ENCODE measurements around the gene ADAMTS6. TPM values are rescaled to one million over a fixed set of nuclear protein-coding genes. Genes with fewer than 3 reads are reported as not detected.

The ADAMTS6 gene
- total and polyA plus RNA-seq, 2 experiments from 2014 or later: 0.78 to 2.0 TPM

DNA sequence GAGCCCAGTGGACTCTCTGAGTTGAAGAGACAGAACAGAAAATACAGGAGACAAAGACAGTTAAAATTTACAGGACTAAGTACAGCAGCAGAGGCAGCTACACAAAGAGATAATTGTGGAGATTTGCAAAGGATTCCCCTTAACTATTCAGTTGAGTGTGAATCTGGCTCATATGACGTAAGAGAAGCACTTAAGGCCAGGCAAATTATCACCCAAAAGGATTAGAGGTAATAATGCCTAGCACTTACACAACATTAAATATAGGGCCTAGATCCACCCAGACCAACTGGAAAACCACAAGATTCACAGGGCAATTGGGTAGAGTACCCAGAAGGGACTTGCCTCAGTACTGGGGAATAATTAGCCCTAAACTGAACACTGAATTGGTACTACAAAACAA lies 41.3 kb downstream of the ADAMTS6 start (continued):
- TF ChIP-seq POLR2AphosphoS5 (IDR thresholded peaks at IDR 0.05; ENCODE audit: low read depth): no peak
- TF ChIP-seq EZH2 (IDR thresholded peaks at IDR 0.05; ENCODE audit: low read depth, unreplicated experiment): no peak
- no peak for TF ChIP-seq ZNF114 (CRISPR knock-in tag; IDR thresholded peaks at IDR 0.05)

GRCh38 chr5:65434122-65434521 lies 47.6 kb downstream of the ADAMTS6 start:
- no peak for TF ChIP-seq EZH2 (IDR thresholded peaks at IDR 0.05; ENCODE audit: low read depth, unreplicated experiment)
- TF ChIP-seq, protein P1, sequence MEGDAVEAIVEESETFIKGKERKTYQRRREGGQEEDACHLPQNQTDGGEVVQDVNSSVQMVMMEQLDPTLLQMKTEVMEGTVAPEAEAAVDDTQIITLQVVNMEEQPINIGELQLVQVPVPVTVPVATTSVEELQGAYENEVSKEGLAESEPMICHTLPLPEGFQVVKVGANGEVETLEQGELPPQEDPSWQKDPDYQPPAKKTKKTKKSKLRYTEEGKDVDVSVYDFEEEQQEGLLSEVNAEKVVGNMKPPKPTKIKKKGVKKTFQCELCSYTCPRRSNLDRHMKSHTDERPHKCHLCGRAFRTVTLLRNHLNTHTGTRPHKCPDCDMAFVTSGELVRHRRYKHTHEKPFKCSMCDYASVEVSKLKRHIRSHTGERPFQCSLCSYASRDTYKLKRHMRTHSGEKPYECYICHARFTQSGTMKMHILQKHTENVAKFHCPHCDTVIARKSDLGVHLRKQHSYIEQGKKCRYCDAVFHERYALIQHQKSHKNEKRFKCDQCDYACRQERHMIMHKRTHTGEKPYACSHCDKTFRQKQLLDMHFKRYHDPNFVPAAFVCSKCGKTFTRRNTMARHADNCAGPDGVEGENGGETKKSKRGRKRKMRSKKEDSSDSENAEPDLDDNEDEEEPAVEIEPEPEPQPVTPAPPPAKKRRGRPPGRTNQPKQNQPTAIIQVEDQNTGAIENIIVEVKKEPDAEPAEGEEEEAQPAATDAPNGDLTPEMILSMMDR (conservative IDR thresholded peaks at IDR 0.05; ENCODE audit: low read depth in 2 of 2): no peak
- TF ChIP-seq CREB1 (CRISPR knock-in tag; IDR thresholded peaks at IDR 0.05; ENCODE audit: low read depth): no peak
- no peak for TF ChIP-seq STAT1 (IDR thresholded peaks at IDR 0.05; ENCODE audit: unreplicated experiment)
- no peak for TF ChIP-seq ZNF114 (CRISPR knock-in tag; IDR thresholded peaks at IDR 0.05)
- TF ChIP-seq, protein P2, sequence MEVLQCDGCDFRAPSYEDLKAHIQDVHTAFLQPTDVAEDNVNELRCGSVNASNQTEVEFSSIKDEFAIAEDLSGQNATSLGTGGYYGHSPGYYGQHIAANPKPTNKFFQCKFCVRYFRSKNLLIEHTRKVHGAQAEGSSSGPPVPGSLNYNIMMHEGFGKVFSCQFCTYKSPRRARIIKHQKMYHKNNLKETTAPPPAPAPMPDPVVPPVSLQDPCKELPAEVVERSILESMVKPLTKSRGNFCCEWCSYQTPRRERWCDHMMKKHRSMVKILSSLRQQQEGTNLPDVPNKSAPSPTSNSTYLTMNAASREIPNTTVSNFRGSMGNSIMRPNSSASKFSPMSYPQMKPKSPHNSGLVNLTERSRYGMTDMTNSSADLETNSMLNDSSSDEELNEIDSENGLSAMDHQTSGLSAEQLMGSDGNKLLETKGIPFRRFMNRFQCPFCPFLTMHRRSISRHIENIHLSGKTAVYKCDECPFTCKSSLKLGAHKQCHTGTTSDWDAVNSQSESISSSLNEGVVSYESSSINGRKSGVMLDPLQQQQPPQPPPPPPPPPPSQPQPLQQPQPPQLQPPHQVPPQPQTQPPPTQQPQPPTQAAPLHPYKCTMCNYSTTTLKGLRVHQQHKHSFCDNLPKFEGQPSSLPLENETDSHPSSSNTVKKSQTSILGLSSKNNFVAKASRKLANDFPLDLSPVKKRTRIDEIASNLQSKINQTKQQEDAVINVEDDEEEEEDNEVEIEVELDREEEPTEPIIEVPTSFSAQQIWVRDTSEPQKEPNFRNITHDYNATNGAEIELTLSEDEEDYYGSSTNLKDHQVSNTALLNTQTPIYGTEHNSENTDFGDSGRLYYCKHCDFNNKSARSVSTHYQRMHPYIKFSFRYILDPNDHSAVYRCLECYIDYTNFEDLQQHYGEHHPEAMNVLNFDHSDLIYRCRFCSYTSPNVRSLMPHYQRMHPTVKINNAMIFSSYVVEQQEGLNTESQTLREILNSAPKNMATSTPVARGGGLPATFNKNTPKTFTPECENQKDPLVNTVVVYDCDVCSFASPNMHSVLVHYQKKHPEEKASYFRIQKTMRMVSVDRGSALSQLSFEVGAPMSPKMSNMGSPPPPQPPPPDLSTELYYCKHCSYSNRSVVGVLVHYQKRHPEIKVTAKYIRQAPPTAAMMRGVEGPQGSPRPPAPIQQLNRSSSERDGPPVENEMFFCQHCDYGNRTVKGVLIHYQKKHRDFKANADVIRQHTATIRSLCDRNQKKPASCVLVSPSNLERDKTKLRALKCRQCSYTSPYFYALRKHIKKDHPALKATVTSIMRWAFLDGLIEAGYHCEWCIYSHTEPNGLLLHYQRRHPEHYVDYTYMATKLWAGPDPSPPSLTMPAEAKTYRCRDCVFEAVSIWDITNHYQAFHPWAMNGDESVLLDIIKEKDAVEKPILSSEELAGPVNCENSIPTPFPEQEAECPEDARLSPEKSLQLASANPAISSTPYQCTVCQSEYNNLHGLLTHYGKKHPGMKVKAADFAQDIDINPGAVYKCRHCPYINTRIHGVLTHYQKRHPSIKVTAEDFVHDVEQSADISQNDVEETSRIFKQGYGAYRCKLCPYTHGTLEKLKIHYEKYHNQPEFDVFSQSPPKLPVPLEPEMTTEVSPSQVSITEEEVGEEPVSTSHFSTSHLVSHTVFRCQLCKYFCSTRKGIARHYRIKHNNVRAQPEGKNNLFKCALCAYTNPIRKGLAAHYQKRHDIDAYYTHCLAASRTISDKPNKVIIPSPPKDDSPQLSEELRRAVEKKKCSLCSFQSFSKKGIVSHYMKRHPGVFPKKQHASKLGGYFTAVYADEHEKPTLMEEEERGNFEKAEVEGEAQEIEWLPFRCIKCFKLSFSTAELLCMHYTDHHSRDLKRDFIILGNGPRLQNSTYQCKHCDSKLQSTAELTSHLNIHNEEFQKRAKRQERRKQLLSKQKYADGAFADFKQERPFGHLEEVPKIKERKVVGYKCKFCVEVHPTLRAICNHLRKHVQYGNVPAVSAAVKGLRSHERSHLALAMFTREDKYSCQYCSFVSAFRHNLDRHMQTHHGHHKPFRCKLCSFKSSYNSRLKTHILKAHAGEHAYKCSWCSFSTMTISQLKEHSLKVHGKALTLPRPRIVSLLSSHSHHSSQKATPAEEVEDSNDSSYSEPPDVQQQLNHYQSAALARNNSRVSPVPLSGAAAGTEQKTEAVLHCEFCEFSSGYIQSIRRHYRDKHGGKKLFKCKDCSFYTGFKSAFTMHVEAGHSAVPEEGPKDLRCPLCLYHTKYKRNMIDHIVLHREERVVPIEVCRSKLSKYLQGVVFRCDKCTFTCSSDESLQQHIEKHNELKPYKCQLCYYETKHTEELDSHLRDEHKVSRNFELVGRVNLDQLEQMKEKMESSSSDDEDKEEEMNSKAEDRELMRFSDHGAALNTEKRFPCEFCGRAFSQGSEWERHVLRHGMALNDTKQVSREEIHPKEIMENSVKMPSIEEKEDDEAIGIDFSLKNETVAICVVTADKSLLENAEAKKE (CRISPR knock-in tag; IDR thresholded peaks at IDR 0.05): no peak
- TF ChIP-seq, protein P3, sequence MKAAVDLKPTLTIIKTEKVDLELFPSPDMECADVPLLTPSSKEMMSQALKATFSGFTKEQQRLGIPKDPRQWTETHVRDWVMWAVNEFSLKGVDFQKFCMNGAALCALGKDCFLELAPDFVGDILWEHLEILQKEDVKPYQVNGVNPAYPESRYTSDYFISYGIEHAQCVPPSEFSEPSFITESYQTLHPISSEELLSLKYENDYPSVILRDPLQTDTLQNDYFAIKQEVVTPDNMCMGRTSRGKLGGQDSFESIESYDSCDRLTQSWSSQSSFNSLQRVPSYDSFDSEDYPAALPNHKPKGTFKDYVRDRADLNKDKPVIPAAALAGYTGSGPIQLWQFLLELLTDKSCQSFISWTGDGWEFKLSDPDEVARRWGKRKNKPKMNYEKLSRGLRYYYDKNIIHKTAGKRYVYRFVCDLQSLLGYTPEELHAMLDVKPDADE (IDR thresholded peaks at IDR 0.05): no peak
- no peak for TF ChIP-seq ZNF331 (CRISPR knock-in tag; IDR thresholded peaks at IDR 0.05; ENCODE audit: low read depth)
- TF ChIP-seq JUNB (IDR thresholded peaks at IDR 0.05; ENCODE audit: unreplicated experiment): no peak
- no peak for TF ChIP-seq POLR2AphosphoS5 (IDR thresholded peaks at IDR 0.05; ENCODE audit: low read depth)
- TF ChIP-seq EZH2phosphoT487 (IDR thresholded peaks at IDR 0.05; ENCODE audit: unreplicated experiment): no peak
- no peak for TF ChIP-seq REST (IDR thresholded peaks at IDR 0.05; ENCODE audit: unreplicated experiment)
- no peak for TF ChIP-seq NANOG (IDR thresholded peaks at IDR 0.05; ENCODE audit: borderline replicate concordance)
- no peaks in the 10 kb centered on the region for H3K36me3 ChIP-seq (ENCODE audit: insufficient read depth)
- no peak overlapping the region for H2AFZ ChIP-seq
- no peak overlapping the region for H3K4me3 ChIP-seq
- no peak overlapping the region for H3K27ac ChIP-seq (ENCODE audit: low read depth)
- H4K20me1 ChIP-seq (replicated peaks; ENCODE audit: insufficient read depth): no peaks in the 10 kb centered on the region
- no peaks in the 10 kb centered on the region for H3K79me2 ChIP-seq (replicated peaks; ENCODE audit: insufficient read depth)
- no peak for DNase-seq (ENCODE audit: low spot score)
- no peaks in the 10 kb centered on the region for H3K9me2 ChIP-seq (ENCODE audit: insufficient read depth)
- no peak overlapping the region for H3K4me3 Mint-ChIP-seq
- H3K4me1 ChIP-seq (ENCODE audit: insufficient read depth): no peaks in the 10 kb centered on the region
- no peak overlapping the region for H3K27ac Mint-ChIP-seq
- ATAC-seq: no peak
- H3K9me3 Mint-ChIP-seq: peaks cover 7% of the 10 kb centered on the region
- H3K4me1 Mint-ChIP-seq: peaks cover 8% of the 10 kb centered on the region; the same call in 2 of the 3 replicates
- H3F3A ChIP-seq (replicated peaks; ENCODE audit: low read depth): no peaks in the 10 kb centered on the region
- peaks cover 8% of the 10 kb centered on the region for H3K36me3 Mint-ChIP-seq (ENCODE audit: low read depth)
- H3K27me3 ChIP-seq (ENCODE audit: insufficient read depth): no peaks in the 10 kb centered on the region
- H3K27me3 Mint-ChIP-seq (ENCODE audit: insufficient read depth, low read depth, poor library complexity): peaks cover 2% of the 10 kb centered on the region
- no peak overlapping the region for H3K4me2 ChIP-seq

Data from GM23338 (cell line).